ENCODE results near the gene AGPAT4.
"Not testable (repeated sequence)": the region's sequence is repeated elsewhere in the genome, so short reads cannot be mapped to it uniquely, and the experiment has no call there.

AGPAT4 gene

GRCh38 chr6:161130967-161131766 lies 142.7 kb downstream of the AGPAT4 start:
- Histone ChIP-seq H3K27me3 (ENCODE audit: control insufficient read depth in 5 of 5, insufficient read depth in 4 of 5, low read length in 5 of 5) (no peaks in the 10 kb centered on the region), H3K36me3 (ENCODE audit: control insufficient read depth in 5 of 5, insufficient read depth in 5 of 5, low read length in 5 of 5) (peaks cover 0 to 44% (median 28%) of the 10 kb centered on the region in 5 donors), H3K27ac (ENCODE audit: low read depth, low read length) (no peak overlapping the region), H3K4me1 (ENCODE audit: control insufficient read depth in 5 of 5, insufficient read depth in 5 of 5, low read length in 5 of 5) (peaks cover 0 to 12% (median 3%) of the 10 kb centered on the region in 5 donors), H3K9me3 (ENCODE audit: control insufficient read depth in 5 of 5, low read length in 5 of 5) (no peaks in the 10 kb centered on the region), H3K9ac (ENCODE audit: low read length in 5 of 5) (no peak overlapping the region), H3K4me3 (ENCODE audit: low read depth in 1 of 5, low read length in 5 of 5) (no peak overlapping the region)

- Histone ChIP-seq H3K36me3 (ENCODE audit: control insufficient read depth in 5 of 5, insufficient read depth in 5 of 5, low read length in 5 of 5) (peaks cover 1 to 38% (median 22%) of the 10 kb centered on the region in 5 donors), H3K27ac (ENCODE audit: low read depth, low read length) (no peak overlapping the region), H3K4me3 (ENCODE audit: low read depth in 1 of 5, low read length in 5 of 5) (no peak overlapping the region), H3K9me3 (ENCODE audit: control insufficient read depth in 5 of 5, low read length in 5 of 5) (no peaks in the 10 kb centered on the region), H3K4me1 (ENCODE audit: control insufficient read depth in 5 of 5, insufficient read depth in 5 of 5, low read length in 5 of 5) (peaks cover 0 to 12% (median 3%) of the 10 kb centered on the region in 5 donors), H3K27me3 (ENCODE audit: control insufficient read depth in 5 of 5, insufficient read depth in 4 of 5, low read length in 5 of 5) (no peaks in the 10 kb centered on the region), H3K9ac (ENCODE audit: low read length in 5 of 5) (no peak overlapping the region)
Observed at GRCh38 chr6:161130541-161130940, 143.3 kb downstream of the AGPAT4 start.

GRCh38 chr6:161128680-161129196 lies 145.1 kb downstream of the AGPAT4 start:
- peaks cover 6 to 23% (median 17%) of the 10 kb centered on the region in 5 donors for H3K36me3 ChIP-seq (ENCODE audit: control insufficient read depth in 5 of 5, insufficient read depth in 5 of 5, low read length in 5 of 5)

GRCh38 chr6:161128230-161128629 lies 145.6 kb downstream of the AGPAT4 start:
- Histone ChIP-seq H3K4me1 (ENCODE audit: control insufficient read depth in 5 of 5, insufficient read depth in 5 of 5, low read length in 5 of 5) (peaks cover 0 to 12% (median 0%) of the 10 kb centered on the region in 5 donors), H3K36me3 (ENCODE audit: control insufficient read depth in 5 of 5, insufficient read depth in 5 of 5, low read length in 5 of 5) (peaks cover 8 to 23% (median 17%) of the 10 kb centered on the region in 5 donors), H3K27me3 (ENCODE audit: control insufficient read depth in 5 of 5, insufficient read depth in 4 of 5, low read length in 5 of 5) (no peaks in the 10 kb centered on the region), H3K9ac (ENCODE audit: low read length in 5 of 5) (no peak overlapping the region), H3K4me3 (ENCODE audit: low read depth in 1 of 5, low read length in 5 of 5) (no peak overlapping the region), H3K9me3 (ENCODE audit: control insufficient read depth in 5 of 5, low read length in 5 of 5) (peaks cover 0 to 5% (median 0%) of the 10 kb centered on the region in 5 donors), H3K27ac (ENCODE audit: low read depth, low read length) (no peak overlapping the region)

More at GRCh38 chr6:161128680-161129196, 145.1 kb downstream of the AGPAT4 start:
- Histone ChIP-seq H3K4me1 (ENCODE audit: control insufficient read depth in 5 of 5, insufficient read depth in 5 of 5, low read length in 5 of 5) (peaks cover 0 to 12% (median 0%) of the 10 kb centered on the region in 5 donors), H3K9ac (ENCODE audit: low read length in 5 of 5) (no peak overlapping the region), H3K27ac (ENCODE audit: low read depth, low read length) (no peak overlapping the region), H3K9me3 (ENCODE audit: control insufficient read depth in 5 of 5, low read length in 5 of 5) (no peaks in the 10 kb centered on the region), H3K4me3 (ENCODE audit: low read depth in 1 of 5, low read length in 5 of 5) (no peak overlapping the region), H3K27me3 (ENCODE audit: control insufficient read depth in 5 of 5, insufficient read depth in 4 of 5, low read length in 5 of 5) (no peaks in the 10 kb centered on the region)

GRCh38 chr6:161127071-161127740 lies 146.7 kb downstream of the AGPAT4 start:
- H3K9me3 ChIP-seq (ENCODE audit: control insufficient read depth in 5 of 5, low read length in 5 of 5), result peaks cover 0 to 10% (median 0%) of the 10 kb centered on the region in 5 donors
- no peak overlapping the region for H3K4me3 ChIP-seq (ENCODE audit: low read depth in 1 of 5, low read length in 5 of 5)
- no peaks in the 10 kb centered on the region for H3K27me3 ChIP-seq (ENCODE audit: control insufficient read depth in 5 of 5, insufficient read depth in 4 of 5, low read length in 5 of 5)
- peaks cover 12 to 17% (median 13%) of the 10 kb centered on the region in 5 donors for H3K36me3 ChIP-seq (ENCODE audit: control insufficient read depth in 5 of 5, insufficient read depth in 5 of 5, low read length in 5 of 5)
- H3K4me1 ChIP-seq (ENCODE audit: control insufficient read depth in 5 of 5, insufficient read depth in 5 of 5, low read length in 5 of 5), result peaks cover 0 to 12% (median 0%) of the 10 kb centered on the region in 5 donors
- H3K27ac ChIP-seq (ENCODE audit: low read depth, low read length), result no peak overlapping the region
- H3K9ac ChIP-seq (ENCODE audit: low read length in 5 of 5), result no peak overlapping the region

GRCh38 chr6:161125591-161125990 lies 148.3 kb downstream of the AGPAT4 start:
- no peaks in the 10 kb centered on the region for H3K27me3 ChIP-seq (ENCODE audit: control insufficient read depth in 5 of 5, insufficient read depth in 4 of 5, low read length in 5 of 5)
- H3K9me3 ChIP-seq (ENCODE audit: control insufficient read depth in 5 of 5, low read length in 5 of 5), result peaks cover 0 to 10% (median 3%) of the 10 kb centered on the region in 5 donors
- H3K4me1 ChIP-seq (ENCODE audit: control insufficient read depth in 5 of 5, insufficient read depth in 5 of 5, low read length in 5 of 5), result no peaks in the 10 kb centered on the region
- H3K4me3 ChIP-seq (ENCODE audit: low read depth in 1 of 5, low read length in 5 of 5), result no peak overlapping the region
- no peak overlapping the region for H3K9ac ChIP-seq (ENCODE audit: low read length in 5 of 5)
- H3K27ac ChIP-seq (ENCODE audit: low read depth, low read length), result no peak overlapping the region
- H3K36me3 ChIP-seq (ENCODE audit: control insufficient read depth in 5 of 5, insufficient read depth in 5 of 5, low read length in 5 of 5), result peaks cover 11 to 20% (median 13%) of the 10 kb centered on the region in 5 donors

- not testable (repeated sequence) for H3K27ac ChIP-seq (ENCODE audit: low read depth, low read length); H3K27me3 ChIP-seq (ENCODE audit: control insufficient read depth in 5 of 5, insufficient read depth in 4 of 5, low read length in 5 of 5); H3K4me1 ChIP-seq (ENCODE audit: control insufficient read depth in 5 of 5, insufficient read depth in 5 of 5, low read length in 5 of 5); H3K4me3 ChIP-seq (ENCODE audit: low read depth in 1 of 5, low read length in 5 of 5); H3K9ac ChIP-seq (ENCODE audit: low read length in 5 of 5)
- Histone ChIP-seq H3K36me3 (ENCODE audit: control insufficient read depth in 5 of 5, insufficient read depth in 5 of 5, low read length in 5 of 5) (peaks cover 2 to 39% (median 17%) of the 10 kb centered on the region in 5 donors), H3K9me3 (ENCODE audit: control insufficient read depth in 5 of 5, low read length in 5 of 5) (peaks cover 0 to 16% (median 3%) of the 10 kb centered on the region in 5 donors)
Observed at GRCh38 chr6:161123319-161123718, 150.5 kb downstream of the AGPAT4 start.

- H3K27me3 ChIP-seq (ENCODE audit: control insufficient read depth in 5 of 5, insufficient read depth in 4 of 5, low read length in 5 of 5), result no peaks in the 10 kb centered on the region
- no peak overlapping the region for H3K4me3 ChIP-seq (ENCODE audit: low read depth in 1 of 5, low read length in 5 of 5)
- H3K4me1 ChIP-seq (ENCODE audit: control insufficient read depth in 5 of 5, insufficient read depth in 5 of 5, low read length in 5 of 5), result no peaks in the 10 kb centered on the region
- H3K9ac ChIP-seq (ENCODE audit: low read length in 5 of 5), result no peak overlapping the region
- peaks cover 0 to 9% (median 3%) of the 10 kb centered on the region in 5 donors for H3K9me3 ChIP-seq (ENCODE audit: control insufficient read depth in 5 of 5, low read length in 5 of 5)
- peaks cover 33 to 62% (median 53%) of the 10 kb centered on the region in 5 donors for H3K36me3 ChIP-seq (ENCODE audit: control insufficient read depth in 5 of 5, insufficient read depth in 5 of 5, low read length in 5 of 5)
- no peak overlapping the region for H3K27ac ChIP-seq (ENCODE audit: low read depth, low read length)
Observed at GRCh38 chr6:161117942-161118341, 155.9 kb downstream of the AGPAT4 start.

GRCh38 chr6:161117308-161117707 lies 156.6 kb downstream of the AGPAT4 start:
- no peaks in the 10 kb centered on the region for H3K4me1 ChIP-seq (ENCODE audit: control insufficient read depth in 5 of 5, insufficient read depth in 5 of 5, low read length in 5 of 5)
- no peak overlapping the region for H3K27ac ChIP-seq (ENCODE audit: low read depth, low read length)
- peaks cover 39 to 68% (median 55%) of the 10 kb centered on the region in 5 donors for H3K36me3 ChIP-seq (ENCODE audit: control insufficient read depth in 5 of 5, insufficient read depth in 5 of 5, low read length in 5 of 5)
- H3K9ac ChIP-seq (ENCODE audit: low read length in 5 of 5), result no peak overlapping the region
- no peak overlapping the region for H3K4me3 ChIP-seq (ENCODE audit: low read depth in 1 of 5, low read length in 5 of 5)
- peaks cover 0 to 7% (median 3%) of the 10 kb centered on the region in 5 donors for H3K9me3 ChIP-seq (ENCODE audit: control insufficient read depth in 5 of 5, low read length in 5 of 5)
- H3K27me3 ChIP-seq (ENCODE audit: control insufficient read depth in 5 of 5, insufficient read depth in 4 of 5, low read length in 5 of 5), result no peaks in the 10 kb centered on the region

GRCh38 chr6:161116554-161116953 lies 157.3 kb downstream of the AGPAT4 start:
- Histone ChIP-seq H3K36me3 (ENCODE audit: control insufficient read depth in 5 of 5, insufficient read depth in 5 of 5, low read length in 5 of 5) (peaks cover 47 to 75% (median 61%) of the 10 kb centered on the region in 5 donors), H3K9me3 (ENCODE audit: control insufficient read depth in 5 of 5, low read length in 5 of 5) (peaks cover 0 to 7% (median 3%) of the 10 kb centered on the region in 5 donors), H3K27ac (ENCODE audit: low read depth, low read length) (no peak overlapping the region), H3K9ac (ENCODE audit: low read length in 5 of 5) (no peak overlapping the region), H3K27me3 (ENCODE audit: control insufficient read depth in 5 of 5, insufficient read depth in 4 of 5, low read length in 5 of 5) (no peaks in the 10 kb centered on the region), H3K4me1 (ENCODE audit: control insufficient read depth in 5 of 5, insufficient read depth in 5 of 5, low read length in 5 of 5) (no peaks in the 10 kb centered on the region), H3K4me3 (ENCODE audit: low read depth in 1 of 5, low read length in 5 of 5) (no peak overlapping the region)
